Measurements from ENCODE around the gene FNDC3B.
"Not testable (repeated sequence)": the region's sequence is repeated elsewhere in the genome, so short reads cannot be mapped to it uniquely, and the experiment has no call there.

FNDC3B gene

GRCh38 chr3:172076212-172076611 is 36.8 kb downstream of the FNDC3B start:
- DNase-seq: no peak

- DNase-seq: no peak
Measured at GRCh38 chr3:172077197-172077757, 37.9 kb downstream of the FNDC3B start.

GRCh38 chr3:172078244-172078643 is 38.9 kb downstream of the FNDC3B start:
- DNase-seq: no peak

GRCh38 chr3:172078721-172079120 is 39.3 kb downstream of the FNDC3B start:
- DNase-seq: no peak

- DNase-seq: no peak
Measured at GRCh38 chr3:172079326-172079976, 40.1 kb downstream of the FNDC3B start.

- no peak for DNase-seq
Measured at GRCh38 chr3:172080503-172080902, 41.1 kb downstream of the FNDC3B start.

- no peak for DNase-seq
Measured at GRCh38 chr3:172082269-172082668, 42.9 kb downstream of the FNDC3B start.

GRCh38 chr3:172082820-172083513 is 43.6 kb downstream of the FNDC3B start:
- no peak for DNase-seq

GRCh38 chr3:172083995-172084409 is 44.6 kb downstream of the FNDC3B start:
- DNase-seq: no peak

GRCh38 chr3:172084871-172085556 is 45.6 kb downstream of the FNDC3B start:
- DNase-seq: no peak

- DNase-seq: no peak
Measured at GRCh38 chr3:172085557-172085895, 46.1 kb downstream of the FNDC3B start.

- DNase-seq: no peak
Measured at GRCh38 chr3:172086071-172086470, 46.7 kb downstream of the FNDC3B start.

- DNase-seq: no peak
Measured at GRCh38 chr3:172087198-172087597, 47.8 kb downstream of the FNDC3B start.

GRCh38 chr3:172087602-172088580 is 48.5 kb downstream of the FNDC3B start:
- no peak for DNase-seq

GRCh38 chr3:172089250-172089649 is 49.9 kb downstream of the FNDC3B start:
- no peak for DNase-seq

GRCh38 chr3:172090035-172090434 is 50.7 kb downstream of the FNDC3B start:
- no peak for DNase-seq

- no peak for DNase-seq
Measured at GRCh38 chr3:172092658-172093057, 53.3 kb downstream of the FNDC3B start.

GRCh38 chr3:172093581-172094443 is 54.4 kb downstream of the FNDC3B start:
- DNase-seq: not testable (repeated sequence)

GRCh38 chr3:172094621-172095557 is 55.5 kb downstream of the FNDC3B start:
- no peak for DNase-seq

- no peak for DNase-seq
Measured at GRCh38 chr3:172096881-172097420, 57.6 kb downstream of the FNDC3B start.

Measured in NCI-H1092 treated with DMSO at 0.1 percent for 48 hours (cell line).